T-helper 2 cell treated with Interferon-gamma antibody and Interleukin-4, amounts not matched to agents 5 μg/mL and 100 μg/mL, for 36 hours (primary cell): ENCODE results near the gene PHYH.
"Not testable (repeated sequence)": the region's sequence is repeated elsewhere in the genome, so short reads cannot be mapped to it uniquely, and the experiment has no call there.

Experiments
- DNase-seq: peaks from one replicate; pipeline ENCODE4 v3.0.0; 2021; ENCODE audit warnings: low spot score
- H3K27ac Mint-ChIP-seq: one replicate; pipeline ENCODE4 v1.8.0; 2021; ENCODE audit warnings: mild to moderate bottlenecking, mixed read lengths
- H3K27me3 Mint-ChIP-seq: one replicate; pipeline ENCODE4 v1.8.0; 2021; ENCODE audit warnings: low read depth, mixed read lengths
- H3K36me3 Mint-ChIP-seq: one replicate; pipeline ENCODE4 v1.8.0; 2021; ENCODE audit warnings: low read depth, mixed read lengths
- H3K4me1 Mint-ChIP-seq: one replicate; pipeline ENCODE4 v1.8.0; 2021; ENCODE audit warnings: low read depth, mixed read lengths
- H3K4me3 Mint-ChIP-seq: one replicate; pipeline ENCODE4 v1.8.0; 2022; ENCODE audit warnings: mild to moderate bottlenecking, moderate library complexity, mixed read lengths
- H3K9me3 Mint-ChIP-seq: one replicate; pipeline ENCODE4 v1.8.0; 2021; ENCODE audit warnings: mixed read lengths

The PHYH gene

GRCh38 chr10:13271552-13272163 is 28.2 kb downstream of the PHYH start:
- Mint-ChIP-seq H3K27me3 (no peaks in the 10 kb centered on the region), H3K9me3 (no peaks in the 10 kb centered on the region), H3K27ac (no peak overlapping the region), H3K36me3 (no peaks in the 10 kb centered on the region), H3K4me1 (peaks cover 4% of the 10 kb centered on the region), H3K4me3 (no peak overlapping the region)
- DNase-seq, result peak; percentile 17

- Mint-ChIP-seq H3K4me3 (no peak overlapping the region), H3K27ac (no peak overlapping the region), H3K27me3 (no peaks in the 10 kb centered on the region), H3K9me3 (no peaks in the 10 kb centered on the region), H3K4me1 (peaks cover 4% of the 10 kb centered on the region), H3K36me3 (no peaks in the 10 kb centered on the region)
- no peak for DNase-seq
Measured at GRCh38 chr10:13270877-13271551, 28.9 kb downstream of the PHYH start.

- H3K4me3 Mint-ChIP-seq, result no peak overlapping the region
- no peaks in the 10 kb centered on the region for H3K9me3 Mint-ChIP-seq
- H3K4me1 Mint-ChIP-seq, result peaks cover 4% of the 10 kb centered on the region
- no peak overlapping the region for H3K27ac Mint-ChIP-seq
- no peaks in the 10 kb centered on the region for H3K36me3 Mint-ChIP-seq
- no peak for DNase-seq
- H3K27me3 Mint-ChIP-seq, result peaks cover 1% of the 10 kb centered on the region
Measured at GRCh38 chr10:13268841-13269240, 31.0 kb downstream of the PHYH start.

GRCh38 chr10:13268310-13268709 is 31.6 kb downstream of the PHYH start:
- Mint-ChIP-seq H3K36me3 (no peaks in the 10 kb centered on the region), H3K4me3 (no peak overlapping the region), H3K9me3 (no peaks in the 10 kb centered on the region), H3K27me3 (peaks cover 3% of the 10 kb centered on the region), H3K4me1 (peaks cover 4% of the 10 kb centered on the region), H3K27ac (no peak overlapping the region)
- DNase-seq, result no peak

- peaks cover 9% of the 10 kb centered on the region for H3K9me3 Mint-ChIP-seq
- peaks cover 9% of the 10 kb centered on the region for H3K27me3 Mint-ChIP-seq
- DNase-seq, result no peak
- H3K27ac Mint-ChIP-seq, result no peak overlapping the region
- no peaks in the 10 kb centered on the region for H3K4me1 Mint-ChIP-seq
- H3K4me3 Mint-ChIP-seq, result no peak overlapping the region
- H3K36me3 Mint-ChIP-seq, result no peaks in the 10 kb centered on the region
Measured at GRCh38 chr10:13263591-13263990, 36.3 kb downstream of the PHYH start.

GRCh38 chr10:13262433-13262832 is 37.4 kb downstream of the PHYH start:
- Mint-ChIP-seq H3K27ac (no peak overlapping the region), H3K27me3 (peaks cover 9% of the 10 kb centered on the region), H3K9me3 (peaks cover 9% of the 10 kb centered on the region), H3K4me1 (peaks cover 4% of the 10 kb centered on the region), H3K4me3 (no peak overlapping the region), H3K36me3 (no peaks in the 10 kb centered on the region)
- no peak for DNase-seq

- Mint-ChIP-seq H3K36me3 (no peaks in the 10 kb centered on the region), H3K27me3 (peaks cover 17% of the 10 kb centered on the region), H3K4me1 (peaks cover 4% of the 10 kb centered on the region), H3K27ac (no peak overlapping the region), H3K4me3 (no peak overlapping the region), H3K9me3 (peaks cover 9% of the 10 kb centered on the region)
- no peak for DNase-seq
Measured at GRCh38 chr10:13257621-13258140, 42.2 kb downstream of the PHYH start.

- no peak overlapping the region for H3K4me3 Mint-ChIP-seq
- H3K27me3 Mint-ChIP-seq, result peaks cover 14% of the 10 kb centered on the region
- H3K27ac Mint-ChIP-seq, result no peak overlapping the region
- DNase-seq, result no peak
- H3K36me3 Mint-ChIP-seq, result no peaks in the 10 kb centered on the region
- peaks cover 4% of the 10 kb centered on the region for H3K4me1 Mint-ChIP-seq
- H3K9me3 Mint-ChIP-seq, result peaks cover 6% of the 10 kb centered on the region
Measured at GRCh38 chr10:13256627-13257026, 43.2 kb downstream of the PHYH start.

- H3K9me3 Mint-ChIP-seq, result no peaks in the 10 kb centered on the region
- H3K4me3 Mint-ChIP-seq, result no peak overlapping the region
- no peak overlapping the region for H3K27ac Mint-ChIP-seq
- peaks cover 16% of the 10 kb centered on the region for H3K27me3 Mint-ChIP-seq
- H3K4me1 Mint-ChIP-seq, result peaks cover 4% of the 10 kb centered on the region
- DNase-seq, result no peak
- H3K36me3 Mint-ChIP-seq, result no peaks in the 10 kb centered on the region
Measured at GRCh38 chr10:13253726-13254125, 46.1 kb downstream of the PHYH start.

GRCh38 chr10:13247784-13248183 is 52.1 kb downstream of the PHYH start:
- Mint-ChIP-seq H3K27ac (no peak overlapping the region), H3K36me3 (no peaks in the 10 kb centered on the region), H3K4me1 (no peaks in the 10 kb centered on the region), H3K27me3 (peaks cover 2% of the 10 kb centered on the region), H3K4me3 (no peak overlapping the region), H3K9me3 (no peaks in the 10 kb centered on the region)
- DNase-seq, result no peak

- Mint-ChIP-seq H3K9me3 (no peaks in the 10 kb centered on the region), H3K4me1 (no peaks in the 10 kb centered on the region), H3K36me3 (no peaks in the 10 kb centered on the region), H3K27ac (no peak overlapping the region), H3K4me3 (no peak overlapping the region), H3K27me3 (peaks cover 2% of the 10 kb centered on the region)
- no peak for DNase-seq
Measured at GRCh38 chr10:13247246-13247645, 52.6 kb downstream of the PHYH start.

- not testable (repeated sequence) for H3K4me1 Mint-ChIP-seq, H3K4me3 Mint-ChIP-seq, H3K27me3 Mint-ChIP-seq, H3K36me3 Mint-ChIP-seq, DNase-seq, H3K27ac Mint-ChIP-seq, H3K9me3 Mint-ChIP-seq
Measured at GRCh38 chr10:13242260-13242659, 57.6 kb downstream of the PHYH start.

GRCh38 chr10:13241613-13242012 is 58.3 kb downstream of the PHYH start:
- Mint-ChIP-seq H3K27ac (no peak overlapping the region), H3K27me3 (no peaks in the 10 kb centered on the region), H3K4me3 (no peak overlapping the region), H3K9me3 (no peaks in the 10 kb centered on the region), H3K4me1 (no peaks in the 10 kb centered on the region), H3K36me3 (no peaks in the 10 kb centered on the region)
- no peak for DNase-seq

GRCh38 chr10:13239923-13240322 is 59.9 kb downstream of the PHYH start:
- H3K9me3 Mint-ChIP-seq, result no peaks in the 10 kb centered on the region
- no peaks in the 10 kb centered on the region for H3K4me1 Mint-ChIP-seq
- no peaks in the 10 kb centered on the region for H3K36me3 Mint-ChIP-seq
- no peak for DNase-seq
- H3K27me3 Mint-ChIP-seq, result no peaks in the 10 kb centered on the region
- H3K4me3 Mint-ChIP-seq, result no peak overlapping the region
- H3K27ac Mint-ChIP-seq, result no peak overlapping the region
